Fibroblast of skin of abdomen (primary cell): Measurements from ENCODE around the gene ZMAT5.

ENCODE experiments used
- DNase-seq: peaks from one replicate; pipeline ENCODE4 v3.0.0-alpha.2; 2013

Gene ZMAT5

DNA sequence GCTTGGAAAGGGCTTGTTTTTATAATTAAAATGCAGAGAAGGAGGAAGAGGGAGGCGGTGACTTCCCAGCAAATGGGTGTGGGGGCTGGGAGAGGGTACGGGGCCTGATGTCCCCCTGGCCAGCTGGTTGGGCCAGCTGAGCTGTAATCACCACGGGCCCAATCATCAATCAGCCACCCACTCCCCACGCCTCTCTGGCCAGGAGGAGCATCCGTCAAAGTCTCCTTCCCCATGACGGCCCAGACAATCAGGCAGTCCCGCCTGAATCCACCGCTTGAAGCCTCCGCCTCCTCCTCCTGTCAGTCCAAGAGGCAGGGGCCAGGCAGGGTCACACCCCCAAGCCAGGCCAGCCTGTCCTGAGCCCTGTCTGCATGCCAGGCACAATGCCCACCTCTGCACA is 60.3 kb downstream of the ZMAT5 start:
- DNase-seq = no peak

DNA sequence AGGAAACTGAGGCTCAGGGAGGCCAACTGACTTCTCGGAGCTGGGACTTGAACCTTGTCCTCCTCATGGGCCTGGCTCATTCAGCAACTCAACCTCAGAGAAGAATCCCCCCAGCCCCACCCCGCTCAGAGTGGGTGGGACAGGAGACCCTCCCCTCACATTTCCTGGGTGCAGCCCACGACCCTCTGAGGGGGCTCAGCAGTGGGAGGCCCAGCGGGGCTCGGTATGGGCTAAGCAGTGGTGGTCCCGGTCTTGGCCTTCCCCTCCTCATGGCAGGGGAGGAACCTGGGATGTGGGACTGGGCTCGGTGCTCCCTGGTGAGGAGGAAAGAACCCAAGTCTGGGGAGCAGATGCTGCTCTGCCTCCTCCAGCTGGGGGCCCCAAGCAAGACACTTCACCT is 61.2 kb downstream of the ZMAT5 start:
- no peak for DNase-seq

DNA sequence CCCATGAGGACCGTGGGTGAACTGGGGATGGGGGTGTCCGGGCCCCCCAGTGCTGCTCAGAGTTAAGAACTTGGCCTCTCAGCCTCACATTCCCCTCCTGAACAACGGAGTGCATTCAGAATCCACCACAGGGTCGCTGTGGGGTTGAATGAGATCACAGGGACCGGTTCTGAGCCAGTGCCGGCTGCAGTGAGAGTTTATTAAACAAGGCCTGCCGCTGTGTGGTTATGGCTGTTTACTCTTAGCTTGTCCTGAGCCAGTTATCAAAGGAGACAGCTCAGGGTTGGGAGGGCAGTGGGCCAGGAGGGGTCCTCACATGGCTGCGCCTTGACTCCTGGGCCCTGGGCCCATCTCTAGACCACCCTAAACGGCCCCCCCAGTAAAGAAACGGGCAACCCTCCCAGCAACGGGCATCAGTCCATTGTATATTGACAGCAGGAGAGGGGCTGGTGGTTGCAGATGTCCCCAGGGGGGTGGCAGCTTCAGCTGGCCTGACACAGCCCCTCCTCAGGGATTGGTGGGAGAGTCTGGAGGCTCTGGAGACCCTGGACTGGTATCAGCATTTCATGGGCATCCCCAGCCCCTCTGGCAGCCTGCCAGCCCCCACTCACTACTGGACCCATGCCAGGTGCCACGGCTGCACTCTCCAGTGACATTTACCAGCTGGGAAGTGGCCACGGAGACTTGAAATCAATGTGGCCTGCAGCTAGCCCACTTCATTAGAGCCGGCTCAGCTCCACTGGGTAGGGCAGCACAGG is 62.1 kb downstream of the ZMAT5 start:
- no peak for DNase-seq

DNA sequence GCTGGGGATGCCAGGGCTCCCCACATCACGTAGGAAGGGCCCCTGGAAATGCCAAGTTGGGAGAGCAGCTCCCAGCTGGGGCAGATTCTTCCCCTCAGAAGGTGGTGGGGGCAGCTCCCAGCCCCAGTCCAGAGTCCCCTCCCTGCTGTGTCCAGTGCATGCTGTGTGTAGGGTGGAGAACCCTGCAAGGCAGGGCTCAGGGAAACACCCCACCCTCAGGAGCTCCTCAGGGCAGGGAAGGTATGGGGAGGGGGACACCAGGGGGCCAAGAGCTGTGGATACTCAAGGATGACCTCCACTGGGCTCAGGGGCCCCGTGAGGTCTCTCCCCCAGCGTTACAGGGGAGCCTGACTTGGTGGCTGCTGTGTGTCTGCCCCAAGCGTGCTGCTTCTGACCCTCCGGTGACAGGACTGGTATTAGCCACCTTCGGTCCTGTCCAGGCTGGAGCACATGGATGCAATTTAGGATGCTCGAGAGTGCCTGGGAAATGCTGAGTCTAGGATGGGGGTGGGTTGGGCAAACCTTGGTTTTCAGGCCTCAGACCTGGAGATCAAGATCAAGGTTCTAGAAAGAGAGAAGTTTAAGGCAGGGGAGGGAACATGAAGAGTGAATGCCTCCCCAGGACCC is 63.1 kb downstream of the ZMAT5 start:
- DNase-seq = no peak

DNA sequence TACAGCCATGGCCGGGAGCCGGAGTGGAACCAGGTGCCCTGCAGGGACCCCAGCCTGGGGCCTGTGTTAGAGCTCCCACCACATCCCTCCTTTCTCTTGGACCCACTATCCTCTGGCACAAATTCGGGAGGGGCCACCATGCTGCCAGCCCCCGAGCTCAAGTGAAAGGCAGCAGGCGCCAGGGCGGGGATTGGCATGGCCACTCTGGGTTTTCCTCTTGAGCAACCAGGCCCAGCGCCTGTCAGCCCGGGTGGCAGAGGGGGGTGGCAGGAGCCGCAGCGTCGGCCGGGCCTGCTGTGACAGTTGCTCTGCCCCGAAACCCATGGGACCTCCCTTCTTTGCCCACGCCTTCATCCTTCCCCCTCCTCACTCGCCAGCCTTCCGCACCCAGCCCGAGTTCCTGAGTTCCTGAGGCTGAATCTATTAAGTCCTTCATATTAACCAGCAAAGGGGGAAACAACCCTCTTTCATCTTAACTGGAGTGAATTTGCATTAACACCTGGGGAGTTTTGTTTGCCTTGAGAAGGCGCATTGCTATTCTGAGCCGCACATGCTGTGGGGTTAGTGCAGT is 63.8 kb downstream of the ZMAT5 start:
- DNase-seq = no peak

DNA sequence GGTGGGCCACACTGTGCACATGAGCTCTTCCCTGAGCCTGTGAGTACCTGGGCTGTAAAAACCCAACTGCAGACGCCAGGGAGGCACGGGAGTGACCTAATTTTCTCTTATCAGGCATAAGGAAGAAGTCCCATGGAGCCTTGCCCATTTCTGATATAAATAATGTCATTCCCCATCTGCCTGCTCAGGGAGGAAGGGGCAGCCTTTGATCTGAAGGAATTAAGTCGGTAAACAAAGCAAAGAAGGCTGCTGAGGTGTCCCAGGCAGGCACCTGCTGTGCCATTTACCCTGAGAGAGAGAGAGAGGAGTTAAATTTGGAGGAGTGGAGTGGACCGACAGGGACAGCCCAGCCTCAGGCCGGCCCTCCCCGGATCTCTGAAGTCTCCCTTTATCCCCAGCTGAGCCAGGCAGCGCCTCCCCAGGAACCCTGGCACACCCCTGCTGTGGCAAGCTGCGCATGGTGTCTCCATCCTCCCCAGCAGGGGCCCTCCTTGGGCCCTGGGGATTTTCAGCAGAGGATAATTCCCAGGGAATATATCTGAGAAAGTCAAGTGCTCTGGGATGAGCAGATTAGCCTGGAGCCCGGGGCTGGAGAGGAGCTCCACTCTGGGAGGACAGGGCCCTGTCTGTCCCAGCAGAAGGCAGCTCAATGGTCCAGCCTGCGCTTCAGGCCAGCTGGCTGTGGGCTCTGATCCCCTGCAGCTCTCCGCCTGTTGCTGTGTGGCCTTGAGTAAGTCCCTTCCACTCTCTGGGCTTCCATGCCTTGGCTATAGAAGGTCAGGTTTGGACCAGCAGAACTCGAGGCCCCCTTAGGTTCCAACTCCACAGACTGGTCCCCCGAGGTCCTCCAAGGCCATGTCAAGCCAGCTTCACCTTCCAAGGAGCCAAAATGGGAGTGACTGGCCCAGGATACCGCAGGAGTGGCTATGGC is 64.5 kb downstream of the ZMAT5 start:
- no peak for DNase-seq

DNA sequence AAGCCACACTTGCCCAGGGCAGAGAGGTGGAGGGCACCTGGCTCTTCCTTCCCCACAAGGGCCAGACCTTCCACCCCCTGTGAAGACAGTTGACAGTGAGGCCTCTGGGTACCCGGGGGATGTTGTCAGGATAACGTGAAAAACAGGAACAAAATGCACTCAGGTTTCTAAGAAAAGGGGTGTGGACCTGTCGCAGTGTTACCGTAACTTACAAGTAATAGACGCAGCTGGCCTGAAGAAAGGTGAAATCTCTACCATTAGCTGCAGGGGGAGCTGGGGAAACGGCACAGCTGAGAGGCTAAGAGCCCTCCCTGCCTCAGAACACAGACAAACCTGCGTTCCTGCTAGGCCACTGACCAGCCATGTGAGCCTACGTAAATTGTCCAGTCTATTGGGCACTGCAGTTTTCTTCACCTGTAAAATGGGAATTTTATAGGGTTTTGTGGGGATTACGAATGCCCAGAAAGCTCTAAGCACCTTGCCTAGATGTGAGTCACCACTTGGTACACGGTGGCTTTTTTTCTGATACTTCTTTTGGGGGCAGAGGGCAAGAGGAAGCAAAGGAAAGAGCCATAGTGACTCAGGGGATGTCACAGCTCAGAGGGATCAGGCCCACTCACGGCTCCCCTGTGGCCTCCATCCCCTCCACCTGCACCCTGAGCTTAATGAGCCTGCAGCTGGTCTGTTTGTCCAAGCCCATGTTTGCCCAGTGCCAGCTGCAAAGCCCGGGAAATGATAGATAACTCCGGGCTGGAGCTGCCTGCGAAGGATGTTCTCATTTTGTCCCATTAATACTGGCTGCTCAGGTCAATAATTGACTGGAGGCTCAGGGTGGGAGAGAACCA is 65.4 kb downstream of the ZMAT5 start:
- no peak for DNase-seq

DNA sequence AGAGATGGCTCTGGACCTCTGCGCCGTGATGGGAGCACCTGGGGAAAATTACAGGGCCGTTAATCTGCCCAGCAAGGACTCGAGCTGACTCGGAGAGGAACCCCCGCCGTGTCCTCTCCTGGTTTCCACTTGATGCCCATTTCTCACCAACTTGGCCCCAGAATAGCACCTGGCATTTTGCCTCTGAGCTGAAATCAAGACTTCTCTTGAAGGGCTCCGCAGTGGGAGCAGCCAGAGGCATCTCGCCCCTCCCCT is 66.0 kb downstream of the ZMAT5 start:
- DNase-seq = no peak

DNA sequence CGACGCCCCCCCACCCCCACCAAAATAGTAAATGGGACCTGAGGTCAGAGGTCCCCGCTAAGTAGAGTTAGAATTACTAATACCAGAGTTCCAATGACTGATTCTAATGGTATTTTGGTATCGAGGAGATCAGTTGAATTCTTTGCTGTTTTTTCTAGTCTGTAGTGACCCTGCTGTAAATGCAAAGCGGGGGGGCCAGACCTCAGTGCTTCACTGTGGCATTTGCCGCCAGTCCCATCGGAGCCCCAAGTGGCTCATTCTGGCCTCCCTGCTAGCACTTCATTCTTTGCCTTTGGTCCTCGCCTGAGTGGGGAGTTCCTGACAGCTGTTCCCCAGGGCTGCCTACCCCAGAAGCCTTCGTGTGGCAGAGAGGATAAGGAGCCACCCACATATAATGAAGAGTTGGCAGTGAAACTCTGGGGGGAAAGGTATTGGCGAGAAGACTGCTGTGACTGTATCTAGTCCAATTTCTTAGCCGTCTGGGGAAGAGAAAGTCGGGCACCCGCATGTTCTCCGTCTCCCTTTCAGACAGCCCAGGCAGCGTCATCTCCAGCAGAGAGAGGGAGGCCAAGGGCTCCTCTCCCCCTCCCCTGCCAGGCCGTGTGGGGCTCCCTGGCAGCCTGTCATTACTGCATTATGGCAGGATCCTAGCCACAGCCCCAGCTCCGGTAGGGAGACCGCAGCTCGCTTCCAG is 66.5 kb downstream of the ZMAT5 start:
- DNase-seq = peak; percentile 24

DNA sequence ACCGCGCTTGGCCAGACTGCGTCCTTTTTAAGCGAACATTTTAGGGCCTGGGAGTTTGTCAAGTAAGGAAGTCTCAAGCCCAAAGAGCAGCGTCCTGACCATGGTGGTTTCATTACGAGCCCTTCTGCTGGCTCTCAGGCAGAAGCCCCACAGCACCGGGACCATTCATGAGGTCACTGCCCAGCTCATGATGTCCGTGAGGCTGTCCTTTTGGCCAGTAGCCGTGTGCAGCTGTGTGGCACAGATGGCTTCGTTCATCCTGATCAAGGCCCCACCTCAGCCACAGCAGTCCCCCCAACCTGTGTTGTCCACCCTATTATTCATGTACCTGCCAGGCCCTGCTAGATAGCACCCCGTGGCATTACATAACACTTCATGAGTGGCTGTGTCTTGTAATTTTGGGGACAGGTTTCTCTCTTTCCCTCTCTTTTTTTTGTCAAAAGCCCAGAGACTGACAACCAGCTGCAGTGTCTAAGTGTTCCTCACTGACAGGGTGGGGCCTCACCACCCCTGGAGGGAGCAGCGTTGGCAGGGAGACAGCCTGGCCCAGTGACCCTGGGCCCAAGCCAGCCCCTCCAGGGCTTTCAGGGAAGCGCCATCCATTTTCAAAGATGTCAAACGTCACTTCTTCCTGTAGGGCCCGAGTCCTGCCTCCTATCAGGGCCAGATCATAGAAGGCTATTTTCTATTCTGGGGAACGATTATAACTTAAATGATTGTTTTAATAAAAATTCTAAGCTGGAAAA is 68.8 kb downstream of the ZMAT5 start:
- DNase-seq = no peak

DNA sequence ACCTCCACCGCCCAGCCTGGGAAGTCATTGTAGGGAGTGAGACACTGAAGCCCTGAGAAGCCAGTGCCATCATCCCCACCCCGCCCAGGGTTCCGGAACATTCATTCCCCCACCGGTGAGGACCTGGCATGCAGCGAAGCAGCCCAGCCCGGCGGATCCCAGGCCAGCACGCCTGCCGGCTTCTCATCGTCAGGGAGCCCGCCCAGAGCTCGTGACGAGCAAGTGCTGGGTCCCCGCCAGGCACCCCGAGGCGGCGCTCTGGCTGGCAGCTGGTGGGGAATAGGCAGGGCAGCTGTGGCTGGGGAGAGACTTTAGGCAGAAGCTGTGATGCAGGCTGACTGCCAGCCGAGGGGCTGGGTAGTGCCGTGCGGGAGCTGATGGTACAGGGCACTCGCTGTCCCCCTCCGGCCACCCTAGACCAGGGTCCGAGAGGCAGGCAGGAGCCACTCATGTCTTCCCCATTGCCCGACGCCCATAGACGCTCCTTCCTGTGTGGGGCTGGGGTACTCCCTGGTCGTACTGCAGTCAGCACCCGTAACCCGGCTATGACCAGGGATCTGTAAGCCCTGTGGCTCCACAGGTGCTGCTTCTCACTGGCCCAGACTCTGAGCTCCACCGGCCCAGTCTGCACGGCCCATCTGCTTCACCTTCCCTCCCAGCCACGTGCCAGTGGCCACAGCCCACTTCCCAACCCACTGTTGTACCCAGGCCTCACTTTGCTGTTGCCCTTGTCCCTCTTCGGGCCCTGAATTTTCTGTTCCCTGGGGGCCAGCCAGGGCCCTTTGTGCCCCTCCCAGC is 71.5 kb downstream of the ZMAT5 start:
- no peak for DNase-seq

DNA sequence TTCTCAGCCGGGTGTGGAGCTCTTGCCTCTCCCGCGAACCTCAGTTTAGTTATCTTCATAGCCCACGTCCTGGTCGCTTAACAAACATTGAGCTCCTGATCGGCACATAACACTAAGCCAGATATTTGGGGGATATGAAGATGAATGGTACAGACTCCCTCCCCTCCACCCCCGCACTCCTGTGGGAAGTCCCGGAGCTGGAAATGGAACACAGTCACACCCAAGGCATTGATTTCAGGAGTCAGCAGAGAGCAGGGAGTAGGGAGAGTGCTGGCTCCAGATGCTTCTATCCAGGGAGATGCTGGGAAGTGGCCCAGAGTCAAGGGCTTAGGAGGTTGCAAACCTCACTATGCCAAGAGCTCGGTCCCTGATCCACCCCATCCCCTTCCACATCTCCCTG is 73.1 kb downstream of the ZMAT5 start:
- DNase-seq = no peak

DNA sequence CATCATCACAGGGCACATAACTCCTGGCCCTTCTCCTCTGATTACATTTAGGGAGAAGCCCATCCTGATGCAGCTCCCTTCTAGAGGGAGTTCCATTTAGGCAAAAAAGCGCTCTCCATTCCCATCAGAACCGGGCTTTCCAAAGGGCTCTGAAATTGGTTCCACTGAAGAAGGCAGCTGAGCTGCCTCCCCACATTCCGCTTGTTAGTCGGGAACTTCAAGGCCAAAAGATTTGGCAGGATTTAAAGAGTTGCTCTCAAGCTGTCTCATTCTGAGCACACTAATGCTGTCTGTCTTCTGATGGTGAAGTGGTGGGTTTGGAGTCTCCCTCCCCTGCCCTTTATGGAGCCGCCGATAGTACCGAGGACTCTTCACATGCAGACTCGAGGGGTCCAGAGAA is 73.6 kb downstream of the ZMAT5 start:
- DNase-seq = no peak

DNA sequence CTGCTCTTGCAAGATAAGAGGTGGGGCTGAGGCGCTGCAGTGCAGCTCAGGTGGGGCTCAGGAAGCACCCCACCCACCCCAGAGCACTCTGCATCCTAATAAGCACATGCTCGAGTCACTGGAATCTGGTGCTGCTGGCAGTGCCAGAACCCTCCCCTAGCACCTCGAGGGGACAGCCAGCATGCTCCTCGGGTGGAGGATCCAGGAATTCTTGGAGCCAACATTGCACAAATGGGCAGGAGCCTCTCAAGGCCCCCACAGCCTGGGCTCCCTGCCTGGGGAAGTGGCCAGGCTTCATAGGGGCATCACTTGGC is 74.5 kb downstream of the ZMAT5 start:
- no peak for DNase-seq

DNA sequence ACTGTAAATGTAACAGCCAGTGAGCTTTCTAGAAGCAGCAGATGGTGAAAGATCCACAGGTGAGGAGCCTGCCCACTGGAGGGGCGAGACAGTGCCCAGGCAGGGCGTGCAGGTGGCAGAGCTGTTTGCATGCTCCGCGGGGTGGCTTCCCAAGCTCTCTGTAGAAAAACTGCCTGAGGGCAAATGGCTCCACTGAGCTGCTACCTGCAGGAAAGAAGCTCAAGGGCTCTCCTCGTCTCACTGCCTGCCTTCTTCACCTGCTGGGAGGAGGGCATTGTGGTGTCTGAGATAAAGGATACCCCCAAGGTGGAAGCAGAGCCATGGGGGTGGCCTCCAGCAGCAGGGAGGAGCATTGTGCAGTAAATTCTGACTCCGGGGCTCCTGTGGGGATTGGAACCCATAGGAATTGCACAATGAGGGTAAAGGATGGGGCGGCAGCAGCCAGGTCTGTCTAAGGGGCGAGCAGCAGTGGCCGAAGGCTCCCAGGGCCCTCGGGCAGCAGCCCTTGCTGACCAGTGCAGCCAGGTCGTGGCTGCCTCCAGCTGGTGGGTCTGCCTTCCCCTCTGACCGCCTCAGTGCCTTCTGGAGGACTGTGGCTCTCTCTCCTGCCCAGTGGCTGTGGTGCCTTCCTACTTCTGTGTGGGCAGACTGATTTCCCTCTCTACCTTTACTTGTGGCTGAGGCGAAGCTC is 75.0 kb downstream of the ZMAT5 start:
- no peak for DNase-seq

DNA sequence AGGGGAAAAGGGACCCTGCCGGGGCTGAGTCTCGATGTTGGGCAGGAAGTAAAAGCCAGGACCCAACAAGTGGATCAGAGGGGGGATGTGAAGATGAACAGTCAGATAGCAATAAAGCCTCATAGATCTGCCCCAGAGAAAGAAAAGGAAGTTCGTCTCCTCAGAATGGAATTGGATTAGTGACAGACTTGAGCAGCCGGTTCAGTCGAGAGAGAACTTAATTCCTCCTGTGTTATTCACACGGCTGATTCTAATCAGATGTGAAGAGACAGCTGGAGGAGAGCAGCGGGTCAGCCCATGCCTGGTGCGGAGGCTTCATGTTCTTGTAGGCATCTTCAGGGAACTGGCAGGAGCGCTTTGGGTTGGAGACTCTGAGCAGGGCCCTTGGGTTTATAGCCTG is 76.3 kb downstream of the ZMAT5 start:
- DNase-seq = peak; percentile 61

DNA sequence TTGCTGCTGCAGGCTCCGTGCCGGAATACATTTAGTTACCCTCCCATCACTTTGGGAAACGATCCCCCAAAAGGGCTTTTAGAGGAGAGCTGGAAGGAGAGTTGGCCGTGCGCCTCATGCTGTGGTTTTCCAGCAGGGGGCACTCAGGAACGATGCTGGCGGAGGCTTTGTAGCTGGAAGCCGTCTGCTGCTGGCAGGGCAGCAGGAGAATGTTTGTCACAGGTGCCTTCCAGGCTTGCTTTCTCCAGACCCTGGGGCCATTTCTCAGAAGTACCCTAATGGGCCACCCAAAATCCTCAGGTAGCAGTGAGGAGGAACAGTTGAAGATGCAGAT is 77.0 kb downstream of the ZMAT5 start:
- peak; percentile 46 for DNase-seq

DNA sequence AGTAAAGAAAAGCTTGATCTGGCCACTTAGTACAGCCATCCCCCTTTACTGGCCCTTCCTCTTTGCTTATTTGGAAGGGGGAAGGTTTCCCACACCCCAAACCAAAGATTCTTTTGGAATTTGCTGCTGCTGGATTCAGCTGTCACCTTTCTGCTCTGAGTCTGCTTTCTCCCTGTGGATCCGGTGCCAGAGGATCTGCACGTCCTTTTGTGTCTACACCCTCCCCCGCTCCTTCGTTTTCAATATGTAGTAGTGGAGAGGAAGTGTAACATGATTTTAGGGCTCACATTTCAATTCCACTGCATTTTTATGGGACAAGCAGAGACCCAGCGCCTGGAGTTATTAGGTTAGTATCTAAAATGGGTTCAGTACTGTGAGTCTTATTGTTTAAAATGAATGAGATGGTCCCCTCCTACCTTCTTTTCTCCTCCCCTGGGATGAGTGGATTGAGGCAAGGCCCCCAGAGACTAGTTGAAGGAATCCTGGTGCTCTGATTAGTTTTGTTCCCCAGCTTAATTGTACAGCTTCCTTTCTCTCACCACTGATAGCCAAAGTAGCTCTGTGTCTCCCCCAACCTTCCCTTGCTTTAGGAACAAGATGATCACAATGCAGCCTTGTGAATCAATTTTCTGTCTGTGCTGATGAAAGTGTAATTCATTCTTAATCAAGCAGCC is 77.5 kb downstream of the ZMAT5 start:
- peak; percentile 19 for DNase-seq

DNA sequence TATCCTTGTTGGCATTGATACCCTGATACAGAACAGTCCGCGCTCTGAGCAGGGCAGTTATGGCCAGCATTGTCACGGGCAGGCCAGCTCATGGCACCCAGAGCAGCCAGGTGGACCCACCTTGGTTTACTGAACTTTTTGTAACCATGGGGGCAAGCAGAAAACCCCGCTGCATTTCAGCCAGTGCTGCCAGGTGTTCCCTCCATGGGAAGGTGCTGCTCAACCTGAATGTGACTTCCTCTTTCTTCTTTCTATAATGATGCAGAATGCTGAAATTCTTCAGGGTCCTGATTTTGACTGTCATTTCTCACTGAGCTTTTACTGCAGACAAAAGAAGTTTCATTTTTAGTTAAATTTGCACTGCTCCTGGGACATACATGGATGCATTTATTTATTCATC is 82.6 kb downstream of the ZMAT5 start:
- DNase-seq = no peak
